ENCODE data around the gene SPAG16.
"Not testable (repeated sequence)": the region's sequence is repeated elsewhere in the genome, so short reads cannot be mapped to it uniquely, and the experiment has no call there.

The SPAG16 gene

GRCh38 chr2:213998976-213999375 is 714.7 kb downstream of the SPAG16 start:
- DNase-seq (ENCODE audit: low read depth in 2 of 2): not testable (repeated sequence)

DNA sequence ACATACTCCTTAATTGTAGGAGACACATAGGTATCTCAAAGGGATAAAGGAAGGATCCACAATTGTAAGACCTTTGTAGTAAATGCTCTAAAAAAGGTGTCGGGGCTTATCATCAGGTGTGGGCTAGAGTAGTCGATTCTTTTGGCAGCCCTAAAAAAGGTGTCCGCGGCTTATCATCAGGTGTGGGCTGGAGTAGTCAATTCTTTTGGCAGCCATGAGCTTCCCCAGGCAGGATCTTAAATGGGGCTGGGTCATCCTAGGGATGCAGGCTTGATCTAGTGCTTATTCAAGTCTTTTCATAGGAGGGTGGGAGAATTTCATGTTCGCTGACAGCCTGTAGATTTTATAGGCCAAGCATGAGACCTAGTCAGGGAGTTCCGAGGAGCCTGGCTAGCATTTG is 720.2 kb downstream of the SPAG16 start:
- no peak for DNase-seq (ENCODE audit: low read depth in 2 of 2)

DNA sequence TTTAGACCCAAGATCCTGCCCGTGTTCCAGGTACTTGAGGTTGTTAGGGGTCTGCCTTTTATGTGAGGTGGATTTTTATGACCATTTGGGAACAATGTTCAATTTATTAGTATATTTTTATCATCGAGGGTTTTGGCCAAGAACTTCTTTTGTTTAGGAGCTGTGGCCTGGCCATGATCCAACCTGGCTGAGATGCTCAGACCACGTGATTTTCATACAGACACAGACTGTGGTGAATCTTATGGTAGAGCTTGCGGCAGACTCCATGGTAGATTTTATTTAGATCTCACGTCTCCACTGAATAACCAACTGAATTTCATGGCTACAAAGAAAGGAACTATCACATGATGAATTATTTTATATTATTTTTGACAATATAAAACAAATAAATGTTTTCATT is 721.1 kb downstream of the SPAG16 start:
- no peak for DNase-seq (ENCODE audit: low read depth in 2 of 2)

- DNase-seq (ENCODE audit: low read depth in 2 of 2): no peak
Observed at GRCh38 chr2:214006601-214007000, 722.3 kb downstream of the SPAG16 start.

DNA sequence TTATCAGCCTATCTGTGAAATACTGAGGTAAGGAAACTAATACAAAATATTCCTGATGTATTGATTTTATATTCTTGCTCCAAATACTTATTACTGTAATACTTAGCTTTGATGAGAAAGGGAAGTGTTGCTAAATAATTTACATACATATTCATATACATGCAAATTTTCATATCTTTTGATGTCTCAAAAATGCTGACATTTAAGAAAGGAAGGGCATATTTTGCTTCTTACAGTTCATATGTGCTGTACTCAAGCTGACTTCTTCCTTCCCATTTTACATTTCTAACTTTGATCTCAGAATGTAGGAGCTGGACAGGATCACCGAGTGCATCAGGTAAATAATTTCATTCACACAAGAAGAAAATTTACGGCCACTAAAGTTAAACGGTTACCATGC is 727.4 kb downstream of the SPAG16 start:
- no peak for DNase-seq (ENCODE audit: low read depth in 2 of 2)

DNA sequence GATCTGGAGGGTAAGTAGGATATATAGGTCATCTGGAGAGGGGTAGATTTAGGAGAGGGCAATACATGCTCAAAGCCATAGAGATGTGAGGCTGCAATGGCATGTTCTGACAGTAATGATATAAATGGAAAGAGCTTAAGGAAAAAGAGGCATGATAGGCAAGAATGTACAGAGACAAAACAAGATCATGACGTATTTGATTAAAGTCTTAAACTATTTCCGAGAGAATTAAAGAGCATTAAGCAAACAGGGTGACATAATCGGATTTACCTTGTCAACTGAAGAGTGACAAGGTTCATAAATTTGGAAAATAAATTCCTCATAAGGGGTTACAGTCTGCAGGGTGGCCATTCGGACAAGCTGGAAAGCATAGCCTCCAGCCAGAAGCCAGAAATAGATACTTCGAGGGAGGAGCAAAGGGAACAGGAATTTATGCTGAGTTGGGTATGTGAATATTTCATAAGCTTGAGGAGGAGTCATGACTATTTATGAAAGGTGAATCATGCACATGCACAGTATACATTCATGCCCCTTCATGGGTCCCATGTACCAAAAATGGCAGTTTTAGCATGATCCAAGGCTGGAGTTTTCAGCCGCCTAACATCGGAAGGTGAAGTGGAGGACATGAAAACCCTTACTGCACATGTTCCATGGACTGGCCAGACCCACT is 730.4 kb downstream of the SPAG16 start:
- no peak for DNase-seq (ENCODE audit: low read depth in 2 of 2)

DNA sequence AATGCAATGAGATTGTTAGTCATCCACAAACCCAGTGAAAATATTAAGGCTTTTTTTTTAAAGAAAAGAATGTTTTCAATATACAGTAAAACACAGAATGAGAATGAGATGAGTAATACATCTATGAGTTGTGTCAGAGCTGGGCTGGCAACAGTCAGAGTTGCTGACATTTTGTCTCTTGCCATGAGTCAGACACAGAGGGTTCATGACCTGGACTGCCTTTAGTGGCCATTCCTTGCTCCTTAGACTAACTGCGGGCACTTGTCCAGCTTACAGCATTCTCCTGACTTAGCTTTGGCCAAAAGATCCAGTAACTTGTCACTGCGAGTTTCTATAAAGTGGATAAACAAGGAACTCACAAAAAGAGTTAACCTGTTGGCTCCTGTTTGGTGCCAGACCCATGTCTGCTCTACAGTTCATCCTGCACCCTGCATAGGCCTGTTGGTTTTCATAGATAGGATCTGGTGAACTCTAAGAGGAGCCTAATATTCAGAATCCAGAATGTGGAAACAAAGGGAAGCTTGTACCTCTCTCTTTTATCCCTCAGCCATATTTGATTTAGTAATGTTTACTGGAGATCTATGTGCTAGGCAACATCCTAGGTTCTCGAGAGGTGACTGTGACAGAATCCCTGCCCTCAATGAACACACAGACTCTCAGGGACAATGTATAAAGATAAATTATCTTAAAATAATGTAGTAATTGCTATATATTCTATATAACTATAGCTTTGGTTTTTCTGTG is 735.1 kb downstream of the SPAG16 start:
- no peak for DNase-seq (ENCODE audit: low read depth in 2 of 2)

DNA sequence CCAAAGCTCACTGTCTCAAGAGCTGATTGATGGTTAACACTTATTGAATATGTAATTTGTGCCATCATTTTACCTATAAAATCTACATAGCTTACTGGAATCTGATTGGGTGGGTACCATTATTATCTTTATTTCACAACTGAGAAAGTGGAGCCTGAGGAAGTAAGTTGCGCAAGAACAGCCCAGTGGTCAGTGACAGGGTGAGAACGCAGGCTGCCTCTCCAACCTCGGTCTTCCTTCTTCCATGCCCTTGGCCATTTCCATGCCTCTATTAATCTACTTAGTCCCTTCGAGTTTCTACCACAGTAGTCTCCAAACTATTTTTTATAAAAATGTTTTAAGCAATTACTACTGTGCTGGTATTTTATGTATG is 735.7 kb downstream of the SPAG16 start:
- no peak for DNase-seq (ENCODE audit: low read depth in 2 of 2)

- no peak for DNase-seq (ENCODE audit: low read depth in 2 of 2)
Observed at GRCh38 chr2:214029190-214029589, 744.9 kb downstream of the SPAG16 start.

DNA sequence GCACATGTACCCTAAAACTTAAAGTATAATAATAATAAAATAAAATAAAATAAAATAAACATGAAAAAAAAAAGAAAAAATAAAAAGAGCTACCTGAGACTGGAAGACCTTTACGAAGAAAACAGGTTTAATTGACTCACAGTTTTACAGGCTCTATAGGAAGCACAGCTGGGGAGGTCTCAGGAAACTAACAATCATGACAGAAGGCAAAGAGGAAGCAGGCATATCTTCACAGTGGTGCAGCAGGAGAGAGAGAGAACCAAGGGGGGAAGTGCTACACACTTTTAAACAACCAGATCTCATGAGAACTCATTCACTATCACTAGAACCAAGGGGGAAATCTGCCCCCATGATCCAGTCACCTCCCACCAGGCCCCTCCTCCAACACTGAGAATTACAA is 747.3 kb downstream of the SPAG16 start:
- no peak for DNase-seq (ENCODE audit: low read depth in 2 of 2)

DNA sequence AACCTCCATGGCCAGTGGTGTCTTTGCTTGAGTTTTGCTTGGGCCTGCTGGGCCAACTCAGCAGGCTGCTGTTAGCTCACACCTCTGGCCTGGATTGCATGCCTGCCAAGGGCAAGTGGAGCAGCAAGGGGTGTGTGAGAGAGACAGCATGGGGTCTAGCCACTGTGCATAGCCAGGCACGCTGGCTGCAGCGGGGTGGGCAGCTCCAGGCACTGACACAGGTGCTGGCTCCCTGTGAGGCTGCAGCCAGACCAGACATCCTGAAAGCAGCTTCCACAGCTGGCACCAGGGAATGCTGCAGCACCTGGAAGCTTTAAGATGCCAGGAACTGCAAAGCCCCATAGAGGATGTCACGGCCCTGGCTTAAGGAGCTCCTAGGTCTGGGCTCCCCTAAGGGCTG is 750.2 kb downstream of the SPAG16 start:
- no peak for DNase-seq (ENCODE audit: low read depth in 2 of 2)

DNA sequence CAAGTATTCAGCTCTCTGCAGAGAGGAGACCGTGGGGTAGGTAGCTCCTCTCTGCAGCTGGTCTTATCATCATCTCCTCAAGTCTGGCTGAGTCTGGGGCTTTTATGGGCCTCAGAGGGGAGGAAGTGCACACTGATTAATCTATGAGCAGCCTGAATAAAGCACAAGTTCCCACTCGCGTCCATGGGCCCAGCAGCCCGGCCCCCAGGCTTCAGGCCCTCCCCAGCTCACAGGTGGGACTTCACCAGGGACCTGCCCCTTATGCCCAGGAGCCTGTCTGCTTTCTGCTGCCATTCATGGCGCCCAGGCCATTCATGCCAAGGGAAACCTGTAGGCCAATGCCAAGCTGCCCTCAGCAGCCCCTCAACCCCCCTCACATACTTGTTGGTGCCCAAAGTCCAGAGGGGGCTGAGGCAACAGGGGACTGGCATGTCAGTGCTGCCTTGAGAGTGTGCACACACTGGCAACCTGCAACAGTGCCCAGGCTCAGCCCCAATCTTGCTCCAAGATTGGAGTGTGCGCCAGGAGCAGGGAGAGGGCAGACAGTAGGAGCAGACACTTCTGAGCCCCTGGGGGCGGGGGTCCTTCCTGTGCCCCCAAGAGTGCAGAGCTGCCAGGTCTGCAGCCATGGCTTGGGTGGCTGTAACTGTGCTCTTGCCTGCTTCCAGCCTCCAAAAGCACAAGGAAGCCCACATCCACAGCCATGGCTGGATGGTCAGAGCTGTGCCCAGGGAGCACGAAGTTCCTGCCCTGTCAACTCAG is 751.0 kb downstream of the SPAG16 start:
- DNase-seq (ENCODE audit: low read depth in 2 of 2): no peak

DNA sequence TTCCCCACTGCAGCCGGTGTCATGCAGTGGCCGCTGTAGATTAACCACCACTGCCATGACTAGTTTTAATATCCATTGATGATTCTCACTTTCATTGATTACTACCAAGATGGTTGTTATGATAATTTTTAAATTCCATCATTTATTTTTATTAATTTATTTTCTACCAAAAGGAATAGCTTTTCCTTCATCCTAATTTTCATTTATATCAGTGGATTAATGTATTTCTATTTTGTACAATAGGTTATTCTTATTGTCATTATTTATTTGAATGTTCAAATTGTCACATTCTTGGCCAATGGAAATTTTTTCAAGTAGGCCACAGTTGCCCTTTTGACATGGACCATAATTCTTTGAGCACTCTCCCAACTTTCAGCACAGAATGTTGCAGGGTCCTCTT is 751.7 kb downstream of the SPAG16 start:
- DNase-seq (ENCODE audit: low read depth in 2 of 2): no peak

GRCh38 chr2:214038186-214038585 is 753.9 kb downstream of the SPAG16 start:
- DNase-seq (ENCODE audit: low read depth in 2 of 2): no peak

GRCh38 chr2:214050731-214051130 is 766.5 kb downstream of the SPAG16 start:
- no peak for DNase-seq (ENCODE audit: low read depth in 2 of 2)

DNA sequence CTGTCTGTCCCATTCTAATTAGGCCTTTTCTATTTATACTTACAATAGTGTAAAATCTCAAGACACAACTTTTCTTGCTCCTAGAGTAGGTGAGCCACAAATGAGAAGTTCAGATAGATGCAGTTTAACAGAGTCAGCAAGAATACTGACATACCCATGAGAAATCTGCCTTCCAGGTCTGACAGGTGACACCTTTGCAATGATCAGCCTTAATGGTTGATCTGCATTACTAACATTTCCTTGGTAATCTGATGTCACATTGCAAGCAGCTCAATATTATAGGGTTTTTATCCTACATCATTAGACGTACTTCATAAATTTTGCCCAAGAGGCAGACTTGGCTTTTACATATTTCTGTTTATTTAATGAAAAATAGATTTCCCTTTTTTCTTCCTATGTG is 767.3 kb downstream of the SPAG16 start:
- DNase-seq (ENCODE audit: low read depth in 2 of 2): no peak

- no peak for DNase-seq (ENCODE audit: low read depth in 2 of 2)
Observed at GRCh38 chr2:214052235-214052634, 768.0 kb downstream of the SPAG16 start.

GRCh38 chr2:214057986-214058385 is 773.7 kb downstream of the SPAG16 start:
- no peak for DNase-seq (ENCODE audit: low read depth in 2 of 2)

GRCh38 chr2:214062279-214062678 is 778.0 kb downstream of the SPAG16 start:
- DNase-seq (ENCODE audit: low read depth in 2 of 2): not testable (repeated sequence)

DNA sequence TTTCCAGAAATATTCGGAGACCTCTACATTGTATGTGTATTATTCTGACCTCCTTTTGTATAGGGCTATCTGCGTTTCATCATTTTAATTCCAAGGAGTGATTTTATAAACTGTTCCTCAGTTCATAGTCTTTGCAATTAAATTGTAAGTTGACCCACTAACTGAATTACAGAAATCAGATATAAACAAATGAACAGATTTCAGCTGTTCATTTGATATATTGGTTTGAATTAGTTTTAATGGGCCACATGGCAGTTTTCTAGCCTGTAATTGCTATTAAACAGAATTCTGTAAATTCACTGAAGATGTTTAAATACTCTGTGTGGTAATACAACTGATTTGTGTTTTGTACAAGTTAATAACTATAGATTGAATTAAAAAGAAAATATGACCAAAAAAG is 780.2 kb downstream of the SPAG16 start:
- DNase-seq (ENCODE audit: low read depth in 2 of 2): no peak

- DNase-seq (ENCODE audit: low read depth in 2 of 2): no peak
Observed at GRCh38 chr2:214066862-214067261, 782.6 kb downstream of the SPAG16 start.

GRCh38 chr2:214069254-214069653 is 785.0 kb downstream of the SPAG16 start:
- DNase-seq (ENCODE audit: low read depth in 2 of 2): no peak

- no peak for DNase-seq (ENCODE audit: low read depth in 2 of 2)
Observed at GRCh38 chr2:214075456-214075855, 791.2 kb downstream of the SPAG16 start.

All from stimulated activated CD4-positive, alpha-beta T cell treated with anti-CD3 and anti-CD28 coated beads, Interleukin-1b, Interleukin-23, amount 100 ng/mL, for 1 hour (primary cell).